Measurements from ENCODE around the gene SCYL2. TPM values are rescaled to one million over a fixed set of nuclear protein-coding genes. Genes with fewer than 3 reads are reported as not detected.
"Not testable (repeated sequence)": the region's sequence is repeated elsewhere in the genome, so short reads cannot be mapped to it uniquely, and the experiment has no call there.

SCYL2 gene
- polyA plus RNA-seq, 3 donors: 16.5 to 25.5 (median 20.4) TPM

DNA sequence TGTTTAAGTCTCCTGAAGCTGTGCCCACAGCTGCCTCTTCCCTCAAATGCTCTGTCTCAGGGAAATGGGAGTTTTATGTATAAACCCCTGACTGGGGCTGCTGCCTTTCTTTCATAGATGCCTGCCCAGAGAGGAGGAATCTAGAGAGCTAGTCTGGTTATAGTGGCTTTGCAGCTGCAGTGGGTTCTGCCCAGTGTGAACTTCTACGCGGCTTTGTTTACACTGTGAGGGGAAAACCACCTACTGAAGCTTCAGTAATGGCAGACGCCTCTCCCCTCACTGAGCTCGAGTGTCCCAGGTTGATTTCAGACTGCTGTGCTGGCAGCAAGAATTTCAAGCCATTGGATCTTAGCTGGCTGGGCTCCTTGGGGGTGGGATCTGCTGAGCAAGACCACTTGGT, 36.9 kb downstream of the SCYL2 start:
- DNase-seq: no peak

DNA sequence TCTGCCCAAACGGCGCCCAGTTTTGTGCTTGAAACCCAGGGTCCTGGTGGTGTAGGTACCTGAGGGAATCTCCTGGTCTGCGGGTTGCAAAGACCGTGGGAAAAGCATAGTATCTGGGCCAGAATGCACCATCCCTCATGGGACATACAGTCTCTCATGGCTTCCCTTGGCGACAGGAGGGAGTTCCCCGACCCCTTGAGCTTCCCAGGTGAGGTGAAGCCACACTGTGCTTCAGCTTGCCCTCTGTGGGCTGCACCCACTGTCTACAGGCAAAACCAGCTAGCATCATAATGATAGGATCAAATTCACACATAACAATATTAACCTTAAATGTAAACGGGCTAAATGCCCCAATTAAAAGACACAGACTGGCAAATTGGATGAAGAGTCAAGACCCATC, 37.4 kb downstream of the SCYL2 start:
- H3K9ac ChIP-seq (ENCODE audit: insufficient read depth, low read length, poor library complexity, severe bottlenecking); H3K27ac ChIP-seq (ENCODE audit: low read depth in 1 of 2, low read length in 2 of 2); H3K27me3 ChIP-seq (ENCODE audit: control insufficient read depth in 2 of 2, insufficient read depth in 2 of 2, low read length in 2 of 2); intact Hi-C loops (cut with micrococcal nuclease); H3K4me1 Mint-ChIP-seq; H3K27me3 Mint-ChIP-seq (ENCODE audit: low read depth in 3 of 3); H3K27ac Mint-ChIP-seq; DNase-seq; H4K20me1 ChIP-seq (ENCODE audit: insufficient read depth, low read length); H3K4me1 ChIP-seq (ENCODE audit: control insufficient read depth in 1 of 2, insufficient read depth in 2 of 2, low read length in 2 of 2); H3K79me2 ChIP-seq (ENCODE audit: insufficient read depth, low read length); H3K4me3 Mint-ChIP-seq; H3K4me2 ChIP-seq (replicated peaks; ENCODE audit: extremely low read depth, low read length, poor library complexity, severe bottlenecking); H3K4me3 ChIP-seq (replicated peaks in 1 of 3; ENCODE audit: low read depth in 2 of 3, low read length in 3 of 3); H2AFZ ChIP-seq (ENCODE audit: insufficient read depth, low read depth, low read length, poor library complexity, severe bottlenecking): not testable (repeated sequence)
- Mint-ChIP-seq H3K36me3 (peaks cover 70 to 73% of the 10 kb centered on the region in 2 donors), H3K9me3 (peaks cover 24 to 42% (median 35%) of the 10 kb centered on the region in 7 donors)
- 95% methylated on average over 6 of the region's 7 CpGs for WGBS (ENCODE audit: insufficient coverage)
- H3K9me3 ChIP-seq (replicated peaks in 1 of 2; ENCODE audit: control insufficient read depth in 1 of 2, insufficient read depth in 1 of 2, low read length in 2 of 2): peaks cover 9 to 18% of the 10 kb centered on the region in 2 donors
- H3K36me3 ChIP-seq (replicated peaks in 1 of 2; ENCODE audit: control insufficient read depth in 1 of 2, insufficient read depth in 2 of 2, low read length in 2 of 2): peaks cover 42 to 63% of the 10 kb centered on the region in 2 donors

More for the DNA sequence above, 36.9 kb downstream of the SCYL2 start:
- Histone ChIP-seq H2AFZ (ENCODE audit: insufficient read depth, low read depth, low read length, poor library complexity, severe bottlenecking) (no peak overlapping the region), H3K27me3 (ENCODE audit: control insufficient read depth in 2 of 2, insufficient read depth in 2 of 2, low read length in 2 of 2) (no peaks in the 10 kb centered on the region), H3K4me2 (replicated peaks; ENCODE audit: extremely low read depth, low read length, poor library complexity, severe bottlenecking) (no peak overlapping the region), H3K36me3 (replicated peaks in 1 of 2; ENCODE audit: control insufficient read depth in 1 of 2, insufficient read depth in 2 of 2, low read length in 2 of 2) (peaks cover 47 to 65% of the 10 kb centered on the region in 2 donors), H3K79me2 (ENCODE audit: insufficient read depth, low read length) (no peaks in the 10 kb centered on the region), H3K9me3 (replicated peaks in 1 of 2; ENCODE audit: control insufficient read depth in 1 of 2, insufficient read depth in 1 of 2, low read length in 2 of 2) (peaks cover 9 to 18% of the 10 kb centered on the region in 2 donors), H3K4me1 (ENCODE audit: control insufficient read depth in 1 of 2, insufficient read depth in 2 of 2, low read length in 2 of 2) (no peaks in the 10 kb centered on the region), H4K20me1 (ENCODE audit: insufficient read depth, low read length) (no peaks in the 10 kb centered on the region), H3K9ac (ENCODE audit: insufficient read depth, low read length, poor library complexity, severe bottlenecking) (no peak overlapping the region), H3K27ac (ENCODE audit: low read depth in 1 of 2, low read length in 2 of 2) (no peak overlapping the region), H3K4me3 (replicated peaks in 1 of 3; ENCODE audit: low read depth in 2 of 3, low read length in 3 of 3) (no peak overlapping the region)
- WGBS (ENCODE audit: insufficient coverage): 86% methylated on average over 4 of the region's 4 CpGs
- intact Hi-C loops (cut with micrococcal nuclease): no loop called here
- Mint-ChIP-seq H3K27me3 (ENCODE audit: low read depth in 3 of 3) (no peaks in the 10 kb centered on the region), H3K4me3 (no peak overlapping the region), H3K36me3 (peaks cover 71 to 76% of the 10 kb centered on the region in 2 donors), H3K4me1 (no peaks in the 10 kb centered on the region), H3K27ac (peak overlapping the region in 1 of 7 donors; percentile 9), H3K9me3 (peaks cover 24 to 42% (median 38%) of the 10 kb centered on the region in 7 donors)
- TF ChIP-seq, protein P1, sequence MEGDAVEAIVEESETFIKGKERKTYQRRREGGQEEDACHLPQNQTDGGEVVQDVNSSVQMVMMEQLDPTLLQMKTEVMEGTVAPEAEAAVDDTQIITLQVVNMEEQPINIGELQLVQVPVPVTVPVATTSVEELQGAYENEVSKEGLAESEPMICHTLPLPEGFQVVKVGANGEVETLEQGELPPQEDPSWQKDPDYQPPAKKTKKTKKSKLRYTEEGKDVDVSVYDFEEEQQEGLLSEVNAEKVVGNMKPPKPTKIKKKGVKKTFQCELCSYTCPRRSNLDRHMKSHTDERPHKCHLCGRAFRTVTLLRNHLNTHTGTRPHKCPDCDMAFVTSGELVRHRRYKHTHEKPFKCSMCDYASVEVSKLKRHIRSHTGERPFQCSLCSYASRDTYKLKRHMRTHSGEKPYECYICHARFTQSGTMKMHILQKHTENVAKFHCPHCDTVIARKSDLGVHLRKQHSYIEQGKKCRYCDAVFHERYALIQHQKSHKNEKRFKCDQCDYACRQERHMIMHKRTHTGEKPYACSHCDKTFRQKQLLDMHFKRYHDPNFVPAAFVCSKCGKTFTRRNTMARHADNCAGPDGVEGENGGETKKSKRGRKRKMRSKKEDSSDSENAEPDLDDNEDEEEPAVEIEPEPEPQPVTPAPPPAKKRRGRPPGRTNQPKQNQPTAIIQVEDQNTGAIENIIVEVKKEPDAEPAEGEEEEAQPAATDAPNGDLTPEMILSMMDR (IDR thresholded peaks at IDR 0.05): no peak

DNA sequence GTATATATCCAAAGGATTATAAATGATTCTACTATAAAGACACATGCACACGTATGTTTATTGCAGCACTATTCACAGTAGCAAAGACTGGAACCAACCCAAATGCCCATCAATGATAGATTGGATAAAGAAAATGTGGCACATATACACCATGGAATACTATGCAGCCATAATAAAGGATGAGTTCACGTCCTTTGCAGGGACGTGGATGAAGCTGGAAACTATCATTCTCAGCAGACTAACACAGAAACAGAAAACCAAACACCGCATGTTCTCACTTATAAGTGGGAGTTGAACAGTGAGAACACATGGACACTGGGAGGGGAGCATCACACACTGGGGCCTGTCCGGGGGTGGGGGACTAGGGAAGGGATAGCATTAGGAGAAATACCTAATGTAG, 41.2 kb downstream of the SCYL2 start:
- H3K27me3 Mint-ChIP-seq (ENCODE audit: low read depth in 3 of 3); H3K79me2 ChIP-seq (ENCODE audit: insufficient read depth, low read length); H3K4me2 ChIP-seq (replicated peaks; ENCODE audit: extremely low read depth, low read length, poor library complexity, severe bottlenecking); H3K27ac Mint-ChIP-seq; H4K20me1 ChIP-seq (ENCODE audit: insufficient read depth, low read length); H3K9ac ChIP-seq (ENCODE audit: insufficient read depth, low read length, poor library complexity, severe bottlenecking); H2AFZ ChIP-seq (ENCODE audit: insufficient read depth, low read depth, low read length, poor library complexity, severe bottlenecking); H3K4me3 Mint-ChIP-seq; H3K27ac ChIP-seq (ENCODE audit: low read depth in 1 of 2, low read length in 2 of 2); H3K27me3 ChIP-seq (ENCODE audit: control insufficient read depth in 2 of 2, insufficient read depth in 2 of 2, low read length in 2 of 2); DNase-seq; intact Hi-C loops (cut with micrococcal nuclease); H3K4me1 Mint-ChIP-seq; H3K4me1 ChIP-seq (ENCODE audit: control insufficient read depth in 1 of 2, insufficient read depth in 2 of 2, low read length in 2 of 2); H3K4me3 ChIP-seq (replicated peaks in 1 of 3; ENCODE audit: low read depth in 2 of 3, low read length in 3 of 3): not testable (repeated sequence)
- H3K36me3 ChIP-seq (replicated peaks in 1 of 2; ENCODE audit: control insufficient read depth in 1 of 2, insufficient read depth in 2 of 2, low read length in 2 of 2): peaks cover 36 to 63% of the 10 kb centered on the region in 2 donors
- 100% methylated on average over 1 of the region's 5 CpGs for WGBS (ENCODE audit: insufficient coverage)
- Mint-ChIP-seq H3K9me3 (peaks cover 22 to 31% (median 25%) of the 10 kb centered on the region in 7 donors), H3K36me3 (peaks cover 56 to 63% of the 10 kb centered on the region in 2 donors)
- peaks cover 9 to 13% of the 10 kb centered on the region in 2 donors for H3K9me3 ChIP-seq (replicated peaks in 1 of 2; ENCODE audit: control insufficient read depth in 1 of 2, insufficient read depth in 1 of 2, low read length in 2 of 2)
